HG03558 (cell line): ENCODE results near the gene EIF3I.
"Not testable (repeated sequence)": the region's sequence is repeated elsewhere in the genome, so short reads cannot be mapped to it uniquely, and the experiment has no call there.

Experiments
- ATAC-seq: cut with Tn5 transposase; IDR thresholded peaks from one replicate; pipeline ENCODE4 v1.9.1; 2021; ENCODE audit warnings: moderate number of reproducible peaks; ENCODE audit not compliant: unreplicated experiment; ENCODE audit errors: extremely low read depth

Gene EIF3I

DNA sequence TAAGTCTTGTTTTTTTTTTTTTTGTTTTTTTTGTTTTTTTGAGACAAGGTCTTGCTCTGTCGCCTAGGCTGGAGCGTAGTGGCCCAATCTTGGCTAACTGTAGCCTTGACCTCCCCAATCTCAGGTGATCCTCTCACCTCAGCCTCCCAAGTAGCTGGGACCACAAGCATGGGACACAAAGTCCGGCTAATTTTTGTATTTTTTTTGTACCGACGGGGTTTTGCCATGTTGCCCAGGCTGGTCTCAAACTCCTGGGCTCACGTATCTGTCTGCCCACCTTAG lies 35.0 kb downstream of the EIF3I start:
- ATAC-seq = no peak

DNA sequence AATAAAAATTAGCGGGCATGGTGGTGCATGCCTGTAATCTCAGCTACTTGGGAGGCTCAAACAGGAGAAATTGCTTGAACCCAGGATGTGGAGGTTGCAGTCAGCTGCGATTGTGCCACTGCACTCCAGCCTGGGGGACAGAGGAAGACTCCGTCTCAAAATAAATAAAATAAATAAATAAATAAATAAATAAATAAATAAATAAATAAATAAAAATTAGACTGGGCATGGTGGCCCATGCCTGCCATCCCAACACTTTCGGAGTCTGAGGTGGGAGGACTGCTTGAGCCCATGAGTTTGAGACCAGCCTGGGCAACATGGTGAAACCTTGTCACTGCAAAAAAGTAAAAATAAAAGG lies 41.0 kb downstream of the EIF3I start:
- ATAC-seq = not testable (repeated sequence)

DNA sequence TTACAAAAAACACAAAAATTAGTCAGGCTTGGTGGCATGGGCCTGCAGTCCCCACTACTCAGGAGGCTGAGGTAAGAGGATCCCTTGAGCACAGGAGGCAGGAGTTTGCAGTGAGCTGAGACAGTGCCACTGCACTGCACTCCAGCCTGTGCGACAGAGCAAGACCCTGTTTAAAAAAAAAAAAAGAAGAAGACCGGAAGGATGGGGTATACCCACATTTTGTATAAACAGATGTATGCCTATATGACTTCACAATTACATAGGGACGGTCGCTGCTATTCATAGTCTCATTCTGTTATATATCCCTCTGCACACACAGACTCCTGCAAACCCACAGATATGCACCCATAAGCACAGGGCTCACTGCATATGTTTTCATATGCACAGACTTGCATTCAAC lies 41.5 kb downstream of the EIF3I start:
- no peak for ATAC-seq

DNA sequence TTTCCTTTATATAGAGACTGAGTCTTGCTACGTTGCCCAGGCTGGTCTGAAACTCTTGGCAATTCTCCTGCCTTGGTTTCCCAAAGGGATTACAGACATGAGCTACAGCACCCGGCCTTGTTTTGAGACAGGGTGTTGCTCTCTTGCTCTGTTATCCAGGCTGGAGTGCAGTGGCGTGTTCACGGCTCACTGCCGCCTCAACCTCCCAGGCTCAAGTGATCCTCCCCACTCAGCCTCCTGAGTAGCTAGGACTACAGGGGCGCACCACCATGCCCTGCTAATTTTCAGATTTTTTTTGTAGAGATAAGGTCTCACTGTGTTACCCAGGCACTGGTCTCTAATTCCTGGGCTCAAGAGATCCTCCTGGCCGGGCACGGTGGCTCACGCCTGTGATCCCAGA lies 43.6 kb downstream of the EIF3I start:
- no peak for ATAC-seq

DNA sequence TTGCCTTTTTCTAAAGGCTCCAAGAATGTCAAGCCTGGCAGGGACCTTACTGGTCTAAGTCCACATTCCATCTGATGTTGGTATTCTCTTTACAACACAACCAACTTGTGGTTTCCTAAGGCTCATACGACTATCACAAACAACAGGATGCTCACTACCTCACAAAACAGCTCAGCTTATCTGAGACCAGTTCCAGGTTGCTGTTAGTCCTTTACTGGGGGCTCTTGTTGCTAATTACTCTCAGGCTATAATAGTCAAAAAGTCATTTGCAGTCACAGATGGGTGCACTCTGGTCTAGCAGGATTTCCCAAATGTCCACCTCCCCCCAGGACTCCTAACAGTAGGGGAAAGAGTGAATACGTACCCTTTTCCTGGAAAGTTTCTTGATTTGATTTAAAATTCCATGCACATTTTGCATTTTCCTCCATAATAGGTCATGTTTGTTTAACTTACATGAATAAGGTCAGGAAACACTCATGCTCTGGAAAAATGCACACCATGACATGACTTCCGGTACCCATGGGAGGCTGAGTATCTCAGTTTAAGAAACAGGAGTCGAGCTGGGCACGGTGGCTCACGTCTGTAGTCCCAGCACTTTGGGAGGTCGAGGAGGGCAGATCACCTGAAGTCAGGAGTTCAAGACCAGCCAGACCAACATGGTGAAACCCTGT lies 44.8 kb downstream of the EIF3I start:
- ATAC-seq = no peak

DNA sequence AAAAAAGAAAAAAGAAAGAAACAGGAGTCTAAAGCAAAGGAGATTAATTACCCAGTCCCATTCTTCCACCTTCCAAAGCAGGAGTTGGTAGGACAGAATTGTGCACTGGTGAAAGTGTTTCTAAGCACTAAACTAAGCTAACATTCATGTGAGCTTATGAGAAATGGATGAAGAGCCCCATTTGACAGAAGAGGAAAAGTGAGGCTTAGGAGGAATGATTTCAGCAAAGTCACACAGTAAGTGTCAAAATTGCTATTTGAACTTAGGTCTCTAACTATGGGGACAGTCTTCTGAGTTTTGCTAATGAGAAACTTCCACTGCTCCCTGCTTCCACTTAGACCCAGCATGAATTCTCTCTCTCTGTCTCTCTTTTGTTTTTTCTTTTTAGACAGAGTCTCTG lies 47.5 kb downstream of the EIF3I start:
- ATAC-seq = no peak

DNA sequence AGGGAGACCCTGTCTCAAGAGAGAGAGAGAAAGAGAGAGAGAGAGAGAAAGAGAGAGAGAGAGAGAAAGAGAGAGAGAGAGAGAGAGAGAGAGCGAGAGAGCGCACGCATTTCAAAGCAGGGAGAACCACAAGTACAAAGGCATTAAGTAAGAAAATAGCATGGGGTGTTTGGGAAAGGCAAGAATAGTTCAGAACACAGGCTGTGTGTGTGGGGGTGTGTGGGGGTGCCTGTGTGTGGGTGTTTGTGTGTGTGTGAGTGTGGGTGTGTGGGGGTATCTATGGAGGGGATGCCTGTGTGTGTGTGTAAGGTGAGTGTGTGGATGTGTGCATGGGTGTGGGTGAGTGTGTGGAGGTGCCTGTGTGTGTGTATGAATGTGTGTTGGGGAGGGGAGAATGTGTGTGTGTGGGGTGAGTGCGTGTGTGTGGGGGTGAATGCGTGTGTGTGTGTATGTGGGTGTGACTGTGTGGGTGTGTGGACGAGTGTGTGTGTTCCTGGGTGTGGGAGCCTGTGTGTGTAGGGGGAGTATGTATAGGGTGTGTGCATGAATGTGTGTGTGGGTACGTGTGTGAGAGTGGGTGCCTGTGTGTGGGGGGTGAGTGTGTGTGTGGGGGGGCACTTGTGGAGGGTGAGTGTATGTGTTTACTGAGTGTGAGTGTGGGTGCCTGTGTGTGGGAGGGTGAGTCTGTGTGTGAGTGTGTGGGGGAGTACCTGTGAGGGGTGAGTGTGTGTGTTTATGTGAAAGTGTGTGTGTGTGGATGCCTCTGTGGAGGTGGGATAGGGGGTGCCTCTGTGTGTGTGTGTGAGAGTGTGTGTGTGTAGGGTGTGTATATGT lies 50.6 kb downstream of the EIF3I start:
- no peak for ATAC-seq

DNA sequence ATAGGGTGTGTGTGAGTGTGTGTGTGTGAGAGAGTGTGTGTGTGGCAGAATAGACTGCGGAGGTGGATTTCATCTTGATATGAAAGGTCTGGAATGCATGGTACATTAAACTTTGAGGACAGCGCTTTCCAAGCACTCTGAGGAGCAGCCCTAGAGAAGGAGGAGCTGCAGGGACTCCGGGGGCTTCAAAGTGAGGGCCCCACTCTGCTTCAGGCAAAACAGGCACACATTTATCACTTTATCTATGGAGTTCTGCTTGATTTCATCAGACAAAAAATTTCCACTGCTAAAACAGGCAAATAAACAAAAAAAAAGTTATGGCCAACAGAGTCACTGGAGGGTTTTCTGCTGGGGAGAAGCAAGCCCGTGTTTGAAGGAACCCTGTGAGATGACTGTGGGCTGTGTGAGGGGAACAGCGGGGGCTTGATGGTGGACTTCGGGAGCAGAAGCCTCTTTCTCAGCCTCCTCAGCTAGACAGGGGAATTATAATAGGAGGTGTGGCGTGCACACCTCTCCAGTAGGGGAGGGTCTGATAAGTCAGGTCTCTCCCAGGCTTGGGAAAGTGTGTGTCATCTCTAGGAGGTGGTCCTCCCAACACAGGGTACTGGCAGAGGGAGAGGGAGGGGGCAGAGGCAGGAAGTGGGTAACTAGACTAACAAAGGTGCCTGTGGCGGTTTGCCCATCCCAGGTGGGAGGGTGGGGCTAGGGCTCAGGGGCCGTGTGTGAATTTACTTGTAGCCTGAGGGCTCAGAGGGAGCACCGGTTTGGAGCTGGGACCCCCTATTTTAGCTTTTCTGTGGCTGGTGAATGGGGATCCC lies 51.4 kb downstream of the EIF3I start:
- ATAC-seq = no peak

DNA sequence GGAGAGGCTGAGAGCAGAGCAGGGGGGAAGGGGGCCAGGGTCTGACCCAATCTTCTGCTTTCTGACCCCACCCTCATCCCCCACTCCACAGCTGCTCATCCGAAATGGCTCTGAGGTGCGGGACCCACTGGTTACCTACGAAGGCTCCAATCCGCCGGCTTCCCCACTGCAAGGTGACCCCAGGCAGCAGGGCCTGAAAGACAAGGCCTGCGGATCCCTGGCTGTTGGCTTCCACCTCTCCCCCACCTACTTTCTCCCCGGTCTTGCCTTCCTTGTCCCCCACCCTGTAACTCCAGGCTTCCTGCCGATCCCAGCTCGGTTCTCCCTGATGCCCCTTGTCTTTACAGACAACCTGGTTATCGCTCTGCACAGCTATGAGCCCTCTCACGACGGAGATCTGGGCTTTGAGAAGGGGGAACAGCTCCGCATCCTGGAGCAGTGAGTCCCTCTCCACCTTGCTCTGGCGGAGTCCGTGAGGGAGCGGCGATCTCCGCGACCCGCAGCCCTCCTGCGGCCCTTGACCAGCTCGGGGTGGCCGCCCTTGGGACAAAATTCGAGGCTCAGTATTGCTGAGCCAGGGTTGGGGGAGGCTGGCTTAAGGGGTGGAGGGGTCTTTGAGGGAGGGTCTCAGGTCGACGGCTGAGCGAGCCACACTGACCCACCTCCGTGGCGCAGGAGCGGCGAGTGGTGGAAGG lies 52.6 kb downstream of the EIF3I start:
- ATAC-seq = no peak

DNA sequence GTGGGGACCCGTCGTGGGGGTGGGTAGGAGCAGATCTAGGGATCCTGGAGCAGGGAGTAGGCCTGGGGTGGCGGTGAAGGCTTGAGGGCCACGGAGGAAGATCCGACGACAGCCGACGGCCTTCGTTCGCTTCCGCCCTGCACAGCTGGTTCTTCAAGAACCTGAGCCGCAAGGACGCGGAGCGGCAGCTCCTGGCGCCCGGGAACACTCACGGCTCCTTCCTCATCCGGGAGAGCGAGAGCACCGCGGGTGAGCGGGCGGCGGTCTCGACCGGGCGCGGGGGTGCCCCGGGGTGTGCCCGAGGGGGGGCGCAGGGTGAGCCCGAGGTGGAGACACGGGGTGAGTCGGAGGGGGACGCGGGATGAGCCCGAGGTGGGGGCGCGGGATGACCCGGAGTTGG lies 53.2 kb downstream of the EIF3I start:
- no peak for ATAC-seq

DNA sequence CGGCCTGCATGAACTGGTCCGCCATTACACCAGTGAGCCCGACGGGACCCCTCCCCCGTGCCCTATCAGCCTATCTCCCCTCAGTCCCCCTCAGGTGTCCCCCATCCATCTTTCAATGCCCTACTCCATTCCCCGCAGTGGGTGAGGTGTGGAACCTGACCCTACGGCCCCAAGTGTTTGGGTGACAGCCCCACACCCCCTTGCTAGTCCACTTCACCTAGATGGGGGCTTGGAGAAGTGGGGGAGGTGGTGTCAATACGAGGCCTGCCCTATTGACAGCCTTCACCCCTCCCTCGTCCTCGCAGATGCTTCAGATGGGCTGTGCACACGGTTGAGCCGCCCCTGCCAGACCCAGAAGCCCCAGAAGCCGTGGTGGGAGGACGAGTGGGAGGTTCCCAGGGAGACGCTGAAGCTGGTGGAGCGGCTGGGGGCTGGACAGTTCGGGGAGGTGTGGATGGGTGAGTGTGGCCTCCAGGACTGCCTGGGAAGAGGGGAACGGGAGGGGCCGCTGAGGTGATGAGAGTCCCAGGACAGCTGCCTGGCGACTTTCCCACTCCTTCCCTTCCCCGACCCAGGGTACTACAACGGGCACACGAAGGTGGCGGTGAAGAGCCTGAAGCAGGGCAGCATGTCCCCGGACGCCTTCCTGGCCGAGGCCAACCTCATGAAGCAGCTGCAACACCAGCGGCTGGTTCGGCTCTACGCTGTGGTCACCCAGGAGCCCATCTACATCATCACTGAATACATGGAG lies 54.0 kb downstream of the EIF3I start:
- ATAC-seq = no peak
